Caco-2 (cell line): ENCODE measurements around the gene CTIF. TPM values are rescaled to one million over a fixed set of nuclear protein-coding genes. Genes with fewer than 3 reads are reported as not detected.

Experiments
- BruUV-seq: library from RNA; stranded (reverse); fragments of 400-500 nt; replicated peaks from 2 replicates; lab custom pipeline; 2021; lab: Mats Ljungman, UMichigan
- CTCF ChIA-PET: fragments of 300-600 bp; sonication (Branson Sonifier 250); formaldehyde crosslinking; loops from one replicate; lab custom pipeline; 2022; ENCODE audit warnings: antibody characterized with exemption; lab: Charles Lee
- POLR2A ChIA-PET: fragments of 300-600 bp; sonication (Branson Sonifier 250); formaldehyde crosslinking; loops from one replicate; lab custom pipeline; 2022; ENCODE audit warnings: antibody characterized with exemption; lab: Charles Lee
- DNase-seq, 2 experiments: peaks; one replicate each; pipeline versions ENCODE4 v3.0.0 to v3.0.0-alpha.2; 2020 to 2022
- H3K27me3 ChIP-seq: replicated peaks from 2 replicates; pipeline ENCODE4 v1.6.0; 2011; ENCODE audit warnings: low read length; ENCODE audit not compliant: control insufficient read depth, insufficient read depth
- H3K36me3 ChIP-seq: 2 replicates; pipeline ENCODE4 v1.5.1; 2011; ENCODE audit warnings: low read length; ENCODE audit not compliant: control insufficient read depth, insufficient read depth
- H3K4me1 ChIP-seq: fragments of 250-450 bp; sonication (Bioruptor Pico); 2 replicates; pipeline ENCODE4 v1.5.1; 2020; ENCODE audit warnings: mild to moderate bottlenecking
- H3K4me3 ChIP-seq: 2 replicates; pipeline ENCODE4 v1.5.1; 2011; ENCODE audit warnings: low read depth, mild to moderate bottlenecking, control low read depth, low read length
- H3K9me3 ChIP-seq: fragments of 250-450 bp; sonication (Bioruptor Pico); 2 replicates; pipeline ENCODE4 v1.5.1; 2020; ENCODE audit warnings: mild to moderate bottlenecking, moderate library complexity
- H3K27ac Mint-ChIP-seq: one replicate; pipeline ENCODE4 v1.8.0; 2022; ENCODE audit warnings: mixed read lengths; ENCODE audit not compliant: unreplicated experiment
- H3K27me3 Mint-ChIP-seq: one replicate; pipeline ENCODE4 v1.8.0; 2022; ENCODE audit warnings: mixed read lengths; ENCODE audit not compliant: insufficient read depth, unreplicated experiment
- H3K36me3 Mint-ChIP-seq: one replicate; pipeline ENCODE4 v1.8.0; 2022; ENCODE audit warnings: mild to moderate bottlenecking, mixed read lengths; ENCODE audit not compliant: insufficient read depth, unreplicated experiment
- H3K4me1 Mint-ChIP-seq: one replicate; pipeline ENCODE4 v1.8.0; 2022; ENCODE audit warnings: low read depth, mixed read lengths; ENCODE audit not compliant: unreplicated experiment
- H3K4me3 Mint-ChIP-seq: one replicate; pipeline ENCODE4 v1.8.0; 2022; ENCODE audit warnings: mild to moderate bottlenecking, moderate library complexity, mixed read lengths; ENCODE audit not compliant: unreplicated experiment
- H3K9me3 Mint-ChIP-seq: one replicate; pipeline ENCODE4 v1.8.0; 2022; ENCODE audit warnings: mixed read lengths; ENCODE audit not compliant: unreplicated experiment
- intact Hi-C: fragments of 100-400 bp; cut with micrococcal nuclease; formaldehyde crosslinking; loops from one replicate; pipeline ENCODE4 v1.10.0; 2022; ENCODE audit not compliant: unreplicated experiment
- total RNA-seq: library from RNA; stranded (reverse); gene quantifications from 2 replicates; pipeline ENCODE4 v1.2.3, GENCODE V29; 2022
- TF ChIP-seq, protein P1 (sequence below), 2 experiments: fragments of 200-600 bp in 1 of 2; IDR thresholded peaks; 1 replicate in 1 of 2; 2 replicates in 1 of 2; pipeline versions ENCODE4 v1.5.1 to v1.8.0; 2011 to 2022; ENCODE audit warnings: antibody characterized with exemption in 1 of 2, control low read depth in 1 of 2, inconsistent platforms in 1 of 2, low read depth in 1 of 2, low read length in 1 of 2, mild to moderate bottlenecking in 1 of 2, moderate library complexity in 1 of 2; ENCODE audit not compliant: insufficient read depth in 1 of 2, severe bottlenecking in 1 of 2, unreplicated experiment in 1 of 2

Gene CTIF
- total RNA-seq, 1 experiment from 2014 or later = 19.9 TPM

DNA sequence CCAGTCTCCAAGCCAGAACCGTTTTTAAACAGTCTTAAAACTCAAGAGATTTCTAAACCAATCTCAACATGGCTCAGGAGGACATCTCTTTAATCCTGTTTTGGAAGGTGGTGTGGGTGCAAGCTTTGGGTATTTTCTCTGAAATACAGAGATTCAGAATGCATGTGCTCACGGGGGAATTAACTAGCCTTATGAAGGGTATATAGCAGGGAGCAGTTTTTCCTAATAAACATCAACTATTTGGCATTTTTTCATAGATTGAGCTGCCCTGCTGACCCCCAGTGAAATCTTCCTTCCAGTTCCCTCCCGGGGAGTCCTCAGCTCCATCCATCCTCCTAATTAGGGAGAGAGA, 289.3 kb downstream of the CTIF start:
- DNase-seq = no peak
- Mint-ChIP-seq H3K9me3 (no peaks in the 10 kb centered on the region), H3K4me3 (no peak overlapping the region), H3K4me1 (peaks cover 24% of the 10 kb centered on the region), H3K27me3 (no peaks in the 10 kb centered on the region), H3K27ac (no peak overlapping the region), H3K36me3 (peaks cover 5% of the 10 kb centered on the region)
- TF ChIP-seq, protein P1, sequence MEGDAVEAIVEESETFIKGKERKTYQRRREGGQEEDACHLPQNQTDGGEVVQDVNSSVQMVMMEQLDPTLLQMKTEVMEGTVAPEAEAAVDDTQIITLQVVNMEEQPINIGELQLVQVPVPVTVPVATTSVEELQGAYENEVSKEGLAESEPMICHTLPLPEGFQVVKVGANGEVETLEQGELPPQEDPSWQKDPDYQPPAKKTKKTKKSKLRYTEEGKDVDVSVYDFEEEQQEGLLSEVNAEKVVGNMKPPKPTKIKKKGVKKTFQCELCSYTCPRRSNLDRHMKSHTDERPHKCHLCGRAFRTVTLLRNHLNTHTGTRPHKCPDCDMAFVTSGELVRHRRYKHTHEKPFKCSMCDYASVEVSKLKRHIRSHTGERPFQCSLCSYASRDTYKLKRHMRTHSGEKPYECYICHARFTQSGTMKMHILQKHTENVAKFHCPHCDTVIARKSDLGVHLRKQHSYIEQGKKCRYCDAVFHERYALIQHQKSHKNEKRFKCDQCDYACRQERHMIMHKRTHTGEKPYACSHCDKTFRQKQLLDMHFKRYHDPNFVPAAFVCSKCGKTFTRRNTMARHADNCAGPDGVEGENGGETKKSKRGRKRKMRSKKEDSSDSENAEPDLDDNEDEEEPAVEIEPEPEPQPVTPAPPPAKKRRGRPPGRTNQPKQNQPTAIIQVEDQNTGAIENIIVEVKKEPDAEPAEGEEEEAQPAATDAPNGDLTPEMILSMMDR (IDR thresholded peaks at IDR 0.05; ENCODE audit: insufficient read depth in 1 of 2, low read depth in 1 of 2, low read length in 1 of 2, severe bottlenecking in 1 of 2, unreplicated experiment in 1 of 2) = no peak
- peaks cover 9% of the 10 kb centered on the region; the same call in 1 of the 2 replicates for H3K4me1 ChIP-seq
- BruUV-seq = no TSS peak
- CTCF ChIA-PET = no interaction called here
- H3K9me3 ChIP-seq = no peaks in the 10 kb centered on the region
- H3K27me3 ChIP-seq = no peaks in the 10 kb centered on the region
- no peaks in the 10 kb centered on the region for H3K36me3 ChIP-seq
- H3K4me3 ChIP-seq = no peak overlapping the region
- intact Hi-C loops = loop anchor here (2.0 kb wide), 1 partner anchor 47 kb away; no protein-coding TSS in a partner anchor
- POLR2A ChIA-PET = no interaction called here

GRCh38 chr18:48828691-48829442, 290.0 kb downstream of the CTIF start:
- Mint-ChIP-seq H3K27ac (no peak overlapping the region), H3K36me3 (peaks cover 6% of the 10 kb centered on the region), H3K4me1 (peaks cover 25% of the 10 kb centered on the region), H3K9me3 (no peaks in the 10 kb centered on the region), H3K4me3 (no peak overlapping the region), H3K27me3 (no peaks in the 10 kb centered on the region)
- Histone ChIP-seq H3K4me3 (no peak overlapping the region), H3K36me3 (no peaks in the 10 kb centered on the region), H3K9me3 (no peaks in the 10 kb centered on the region), H3K4me1 (peaks cover 9% of the 10 kb centered on the region; the same call in 1 of the 2 replicates), H3K27me3 (no peaks in the 10 kb centered on the region)
- intact Hi-C loops = loop anchor here (2.0 kb wide), 1 partner anchor 48 kb away; no protein-coding TSS in a partner anchor
- BruUV-seq = no TSS peak
- POLR2A ChIA-PET = no interaction called here
- TF ChIP-seq, protein P1 (IDR thresholded peaks at IDR 0.05; ENCODE audit: insufficient read depth in 1 of 2, low read depth in 1 of 2, low read length in 1 of 2, severe bottlenecking in 1 of 2, unreplicated experiment in 1 of 2) = no peak
- DNase-seq = peak in 1 of 2 experiments; percentile 1
- CTCF ChIA-PET = interaction anchor here (0.7 kb wide), 1 partner anchor 46 kb away, joined by 3 read pairs; no protein-coding TSS in a partner anchor

- intact Hi-C loops = loop anchor here (2.0 kb wide), 1 partner anchor 49 kb away; no protein-coding TSS in a partner anchor
- Mint-ChIP-seq H3K4me3 (no peak overlapping the region), H3K36me3 (peaks cover 6% of the 10 kb centered on the region), H3K27ac (no peak overlapping the region), H3K4me1 (peaks cover 25% of the 10 kb centered on the region), H3K27me3 (no peaks in the 10 kb centered on the region), H3K9me3 (no peaks in the 10 kb centered on the region)
- Histone ChIP-seq H3K36me3 (no peaks in the 10 kb centered on the region), H3K27me3 (no peaks in the 10 kb centered on the region), H3K4me3 (no peak overlapping the region), H3K4me1 (peaks cover 9% of the 10 kb centered on the region; the same call in 1 of the 2 replicates), H3K9me3 (no peaks in the 10 kb centered on the region)
- ChIA-PET CTCF (interaction anchor here (0.7 kb wide), 1 partner anchor 47 kb away, joined by 3 read pairs; no protein-coding TSS in a partner anchor), POLR2A (interaction anchor here (0.6 kb wide), 1 partner anchor 62 kb away, joined by 4 read pairs; no protein-coding TSS in a partner anchor)
- TF ChIP-seq, protein P1 (IDR thresholded peaks at IDR 0.05; ENCODE audit: insufficient read depth in 1 of 2, low read depth in 1 of 2, low read length in 1 of 2, severe bottlenecking in 1 of 2, unreplicated experiment in 1 of 2) = no peak
- BruUV-seq = no TSS peak
- no peak for DNase-seq
These were observed 290.8 kb downstream of the CTIF start for GRCh38 chr18:48829443-48830149.
